GM19035 (cell line): ENCODE measurements around the gene NHERF1.

Experiments used
- ATAC-seq: cut with Tn5 transposase; IDR thresholded peaks from one replicate; pipeline ENCODE4 v1.9.1; 2021; ENCODE audit not compliant: unreplicated experiment

NHERF1 gene

DNA sequence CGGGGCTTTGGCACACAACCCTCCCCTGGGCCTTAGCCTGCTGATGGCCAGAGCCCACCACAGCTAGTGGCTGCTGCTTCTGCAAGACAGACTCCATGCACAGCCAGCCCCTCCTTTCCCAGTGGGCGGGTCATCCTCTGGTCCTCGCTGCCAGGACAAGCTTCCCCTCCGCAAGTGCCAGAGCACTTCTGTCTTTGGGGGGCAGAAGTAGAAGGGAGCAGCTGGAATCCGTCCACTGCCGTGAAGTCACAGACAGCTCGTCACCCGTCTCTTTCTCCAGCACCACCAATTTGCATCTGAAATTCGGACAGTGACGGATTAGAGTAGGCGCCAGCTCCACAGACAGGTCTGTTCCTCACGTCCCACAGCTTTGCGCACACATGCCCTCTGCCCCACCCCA is 59.0 kb downstream of the NHERF1 start:
- no peak for ATAC-seq

DNA sequence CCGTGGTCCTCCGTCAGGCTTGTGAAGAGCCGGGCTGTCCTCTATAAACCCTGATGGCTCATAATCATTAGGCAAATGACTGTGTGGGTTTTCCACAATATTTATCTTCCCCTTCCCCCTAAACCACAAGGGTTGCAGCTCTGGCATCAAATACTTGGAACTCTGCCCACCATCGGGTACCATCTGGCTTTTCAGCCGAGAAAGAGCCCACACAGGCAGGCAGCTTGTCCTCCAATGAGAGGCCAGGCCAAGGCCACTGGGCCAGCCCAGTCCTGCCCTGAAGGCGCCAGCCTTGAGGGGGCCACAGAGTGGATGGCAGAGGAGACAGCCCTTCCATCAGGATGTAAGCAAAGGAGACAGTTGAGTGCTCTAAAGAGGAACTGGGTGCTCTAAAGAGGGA is 59.5 kb downstream of the NHERF1 start:
- no peak for ATAC-seq

DNA sequence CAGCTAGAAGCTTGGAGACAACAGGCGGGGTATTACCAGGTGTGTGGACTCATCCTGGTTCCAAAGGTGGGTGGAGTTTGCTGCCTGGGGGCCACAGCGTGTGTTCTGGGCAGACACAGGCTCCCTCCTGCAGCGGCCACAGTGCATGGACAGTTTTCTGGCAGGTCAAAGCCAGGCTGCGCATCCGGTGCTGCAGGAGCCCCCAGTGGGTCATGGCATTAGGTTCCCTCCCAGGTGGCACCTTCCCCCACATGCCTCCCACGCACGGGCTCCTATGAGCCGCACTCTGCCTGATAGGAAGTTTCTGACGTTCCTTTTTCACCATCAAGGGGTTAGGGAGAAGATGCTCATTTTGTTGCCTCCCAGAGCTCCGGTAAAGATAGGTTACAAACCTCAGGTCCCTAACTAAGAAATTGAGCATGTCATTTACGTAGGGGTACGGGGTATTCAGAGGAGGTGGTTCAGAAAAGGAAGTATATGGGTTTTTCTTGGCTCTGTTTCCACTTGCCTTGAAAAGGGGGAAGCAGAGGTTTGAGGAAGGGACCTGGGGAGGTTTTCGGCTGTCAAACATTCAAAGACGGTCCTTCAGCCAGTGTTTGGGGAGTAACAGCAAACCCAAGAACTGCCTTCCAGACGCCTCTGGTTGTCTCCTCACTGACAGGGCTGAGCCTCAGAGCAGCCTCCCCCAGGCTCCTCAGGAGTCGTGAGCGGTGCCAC is 60.4 kb downstream of the NHERF1 start:
- ATAC-seq: no peak

DNA sequence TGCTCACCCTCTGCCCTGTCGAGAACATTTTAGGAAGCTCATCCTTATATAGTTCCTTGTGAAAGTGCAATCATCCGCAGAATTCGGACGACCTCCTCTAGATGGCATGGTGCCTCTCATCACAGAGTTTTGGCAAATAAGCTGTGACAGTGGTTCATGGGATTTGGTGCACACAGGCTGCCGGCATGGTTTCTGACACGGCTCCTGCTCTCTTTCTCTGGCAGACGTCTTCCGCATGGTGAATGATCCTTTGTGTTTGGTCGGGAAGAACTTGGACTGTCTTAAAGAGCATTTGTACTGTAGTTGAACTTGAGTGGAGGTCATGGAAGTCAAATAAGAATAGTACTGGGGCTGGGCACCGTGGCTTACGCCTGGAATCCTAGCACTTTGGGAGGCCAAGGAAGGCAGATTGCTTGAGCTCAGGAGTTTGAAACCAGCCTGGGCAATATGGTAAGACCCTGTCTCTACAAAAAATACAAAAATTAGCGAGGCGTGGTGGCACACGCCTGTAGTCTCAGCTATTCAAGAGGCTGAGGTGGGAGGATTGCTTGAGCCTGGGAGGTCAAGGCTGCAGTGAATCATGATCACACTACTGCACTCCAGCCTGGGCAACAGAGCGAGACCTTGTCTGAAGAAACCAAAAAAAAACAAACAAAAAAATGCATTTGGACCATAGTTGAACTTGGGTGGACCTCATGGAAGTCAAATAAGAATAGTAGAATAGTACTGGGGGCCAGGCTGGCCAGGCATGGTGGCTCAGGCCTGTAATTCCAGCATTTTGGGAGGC is 62.5 kb downstream of the NHERF1 start:
- no peak for ATAC-seq

DNA sequence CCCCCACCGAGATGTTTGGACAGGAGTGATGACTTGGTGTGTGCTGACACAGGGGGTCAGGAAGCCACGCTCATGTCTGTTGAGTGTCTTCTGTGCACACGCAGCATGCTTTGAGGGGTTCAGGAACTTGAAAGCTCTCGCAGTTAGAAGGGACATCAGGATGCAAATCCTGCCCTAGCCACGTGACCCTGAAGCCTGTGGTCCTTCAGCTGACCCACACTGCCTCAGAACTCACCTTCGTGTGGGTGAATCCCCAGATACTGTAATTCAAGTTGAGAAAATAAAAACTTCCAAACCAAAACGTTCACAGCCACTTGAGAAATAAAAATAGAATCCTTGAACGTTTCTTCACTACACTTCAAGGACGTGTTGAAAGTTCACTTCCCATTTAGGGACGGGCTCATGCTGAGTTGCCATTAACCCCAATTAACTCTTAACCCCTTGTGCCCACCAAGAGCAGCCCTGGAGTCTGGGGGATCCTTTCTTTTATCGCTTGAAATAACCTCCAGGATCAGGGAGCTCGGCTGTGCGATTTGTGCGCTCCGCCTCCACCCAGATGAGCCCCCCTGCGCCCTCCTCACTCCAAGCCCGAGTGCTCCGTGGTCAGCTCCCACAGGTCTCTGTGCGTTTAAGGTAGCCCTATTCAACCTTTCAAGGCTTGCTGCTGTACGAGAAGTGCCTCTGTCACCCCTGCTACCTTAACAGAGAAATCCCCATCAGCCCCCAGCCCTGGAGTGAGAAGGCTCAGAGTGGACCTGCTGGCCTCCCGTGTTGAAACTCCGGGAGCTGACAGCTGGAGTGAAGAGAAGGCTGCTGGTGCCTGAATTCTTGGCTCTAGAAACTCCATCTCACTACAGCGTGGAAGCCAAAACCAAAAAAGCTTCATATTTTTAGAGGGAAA is 63.9 kb downstream of the NHERF1 start:
- ATAC-seq: no peak

DNA sequence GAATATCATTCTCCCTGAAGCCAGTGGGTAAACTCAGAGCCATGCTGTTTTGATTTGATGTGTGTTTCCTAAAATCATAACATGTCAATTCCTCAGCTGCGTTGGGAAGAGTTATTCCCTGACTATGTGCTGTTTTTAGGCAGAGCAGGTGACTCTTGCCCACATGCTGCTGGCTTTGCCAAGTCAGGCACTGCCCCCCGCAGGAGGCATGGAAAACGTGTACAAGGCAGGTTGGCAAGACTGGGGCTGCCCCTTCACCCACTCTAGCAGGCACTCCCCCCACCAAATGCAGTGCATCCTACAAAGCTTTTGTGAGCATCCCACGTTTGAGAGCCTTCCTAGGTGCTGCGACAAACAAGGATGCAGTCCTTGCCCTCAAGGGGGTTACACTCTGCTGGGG is 66.0 kb downstream of the NHERF1 start:
- no peak for ATAC-seq

DNA sequence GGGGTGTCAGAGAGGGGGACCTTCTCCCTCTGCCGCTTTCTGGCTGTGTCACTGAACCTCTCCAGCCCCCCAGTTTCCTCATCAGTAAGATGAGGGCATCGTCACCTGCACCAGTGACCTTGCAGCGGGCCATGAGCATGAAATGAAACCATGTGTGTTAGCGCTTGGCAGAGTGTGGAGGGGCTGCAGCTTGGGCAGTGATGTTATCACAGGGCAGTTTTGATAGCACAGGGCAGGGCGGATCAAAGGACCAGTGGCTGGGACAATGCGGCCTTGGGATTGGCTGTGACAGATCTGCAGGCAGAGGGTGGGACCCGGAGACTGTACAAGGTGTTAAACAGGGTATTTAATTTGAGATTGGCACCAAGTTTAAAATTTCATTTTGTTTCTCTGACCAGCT is 66.6 kb downstream of the NHERF1 start:
- ATAC-seq: no peak

DNA sequence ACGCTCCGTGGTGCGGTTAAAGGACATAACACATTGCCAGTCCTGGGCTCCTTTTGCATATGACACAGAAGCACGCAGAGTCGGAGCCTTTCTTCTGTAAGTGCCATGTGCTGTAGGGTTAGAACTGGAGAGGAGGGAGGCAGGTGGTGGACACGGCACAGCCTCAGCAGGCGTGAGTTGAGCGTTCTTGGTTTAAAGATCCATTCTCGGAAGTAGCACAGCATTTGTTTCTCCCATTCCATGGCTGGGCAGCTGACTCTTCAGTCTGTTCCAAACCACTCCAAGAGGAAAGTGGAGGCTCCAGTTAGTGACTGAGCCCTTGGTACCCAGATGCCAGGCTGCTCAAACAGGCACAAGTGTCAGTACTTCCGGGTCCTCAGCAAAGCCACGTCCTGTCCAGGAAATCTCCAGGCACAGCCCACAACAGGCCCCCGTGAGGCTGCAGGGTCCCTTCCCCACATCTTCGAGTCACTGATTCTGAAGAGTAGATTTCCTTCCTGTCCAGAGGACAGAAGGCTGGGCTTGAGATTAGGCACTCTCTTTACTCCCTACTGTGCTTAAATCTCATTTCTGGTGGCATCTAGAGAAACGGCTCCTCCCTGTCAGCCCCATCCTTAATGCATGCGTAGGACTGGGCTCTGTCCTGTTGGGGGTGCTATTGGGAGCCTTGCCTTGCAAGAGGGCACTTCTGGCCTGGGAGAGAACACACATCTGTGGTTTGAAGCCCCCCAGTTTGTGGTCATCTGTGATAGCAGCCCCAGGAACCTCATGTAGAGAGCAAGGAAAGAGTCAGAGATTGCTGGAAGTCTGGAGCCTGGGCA is 67.3 kb downstream of the NHERF1 start:
- no peak for ATAC-seq

DNA sequence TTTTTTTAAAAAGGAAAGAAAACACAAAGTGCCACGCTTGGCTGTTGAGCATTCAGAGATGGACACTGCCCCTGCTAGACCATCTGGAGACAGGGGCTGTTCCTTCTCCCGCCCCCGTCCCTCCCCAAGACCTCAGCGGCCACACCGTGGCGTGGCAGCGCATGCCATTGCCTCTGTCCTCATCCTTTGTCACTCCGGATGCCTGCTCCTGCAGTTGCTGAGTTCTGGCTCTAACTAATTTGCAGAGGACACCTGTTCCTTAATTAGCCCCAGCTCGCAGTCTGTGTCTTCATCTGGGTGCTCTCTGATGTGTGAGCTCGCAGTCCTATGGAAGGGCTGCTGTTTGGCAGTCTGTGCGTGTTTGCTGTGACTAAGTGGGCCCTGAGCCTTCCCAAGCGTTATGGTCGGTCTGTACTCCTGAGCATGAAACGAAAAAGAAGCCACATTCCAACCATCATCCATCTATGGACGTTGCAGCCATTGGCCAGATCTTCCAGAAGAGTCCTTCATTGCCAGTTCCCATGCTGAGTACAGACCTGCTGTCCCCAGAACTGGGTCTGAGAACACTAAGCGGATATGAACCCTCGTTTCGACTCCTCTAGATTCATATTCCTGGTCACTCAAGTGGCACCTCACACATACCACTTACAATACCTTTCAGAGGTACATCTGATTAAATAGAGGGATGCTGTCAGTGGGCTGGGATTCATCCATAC is 68.6 kb downstream of the NHERF1 start:
- no peak for ATAC-seq

DNA sequence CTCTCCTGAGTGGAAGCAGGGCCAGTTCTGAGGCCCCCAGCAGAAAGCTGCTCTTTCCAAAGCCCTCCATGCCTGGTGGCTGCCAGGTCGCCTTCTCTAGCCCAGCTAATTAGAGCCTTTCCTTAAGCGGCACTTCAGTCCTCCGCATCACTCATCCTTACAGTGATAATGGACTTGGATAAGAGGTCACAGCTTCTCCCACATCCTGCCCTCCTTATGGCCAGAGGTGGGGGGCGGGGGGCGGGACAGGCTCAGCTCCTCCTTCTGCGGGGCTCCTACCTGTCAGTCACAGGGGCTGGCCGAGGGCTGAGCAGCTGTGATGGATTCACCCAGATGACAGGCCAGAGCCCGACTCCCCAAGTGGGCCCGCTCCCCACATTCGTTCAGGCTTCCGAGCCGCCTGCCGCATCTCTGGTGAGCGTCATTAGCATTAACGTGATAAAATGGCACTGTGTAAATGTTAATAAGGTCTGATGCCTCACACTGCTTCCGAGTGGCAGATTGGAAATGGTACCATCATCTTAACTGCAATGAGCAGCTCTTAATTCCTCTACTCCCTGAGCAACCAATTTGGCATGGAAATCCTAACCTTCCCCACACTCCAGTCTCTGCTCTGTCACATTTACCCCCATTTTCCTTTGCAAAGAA is 70.0 kb downstream of the NHERF1 start:
- ATAC-seq: no peak
